ENCODE data around the gene ZMIZ2.
"Not testable (repeated sequence)": the region's sequence is repeated elsewhere in the genome, so short reads cannot be mapped to it uniquely, and the experiment has no call there.

ZMIZ2 gene

DNA sequence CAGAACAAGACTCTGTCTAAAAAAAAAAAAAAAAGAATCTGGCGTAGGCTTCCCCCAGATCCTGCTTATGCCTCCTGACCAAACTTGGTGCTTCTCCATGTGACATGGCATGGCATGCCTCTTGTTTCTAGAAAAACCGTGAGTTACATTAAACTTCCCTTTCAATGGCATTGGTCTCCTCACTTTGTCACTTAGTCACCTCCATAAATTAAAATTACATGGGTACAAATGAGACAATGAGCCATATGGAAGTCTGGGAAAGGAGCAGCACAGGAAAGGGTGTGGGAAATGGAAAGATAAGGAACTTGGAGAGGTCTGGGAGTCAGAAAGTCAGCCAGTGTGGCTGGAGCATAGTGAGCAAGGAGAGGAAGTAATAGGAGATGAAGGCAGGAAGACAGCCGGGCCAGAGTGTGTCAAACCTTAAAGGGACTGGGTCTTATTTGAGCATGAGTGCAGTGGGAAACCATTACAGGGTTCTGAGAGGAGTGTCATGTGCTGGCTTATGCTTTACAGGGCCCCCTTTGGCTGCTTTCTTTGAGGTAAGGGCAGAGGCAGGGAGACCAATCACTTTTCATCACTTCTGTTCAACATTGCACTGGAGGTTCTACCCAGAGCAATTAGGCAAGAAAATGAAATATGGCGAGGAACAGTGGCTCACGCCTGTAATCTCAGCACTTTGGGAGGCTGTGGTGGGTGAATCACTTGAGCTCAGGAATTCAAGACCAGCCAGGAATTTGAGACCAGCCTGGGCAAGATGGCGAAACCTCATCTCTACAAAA lies 21.3 kb upstream of the ZMIZ2 start:
- no peak for DNase-seq (ENCODE audit: low spot score)

DNA sequence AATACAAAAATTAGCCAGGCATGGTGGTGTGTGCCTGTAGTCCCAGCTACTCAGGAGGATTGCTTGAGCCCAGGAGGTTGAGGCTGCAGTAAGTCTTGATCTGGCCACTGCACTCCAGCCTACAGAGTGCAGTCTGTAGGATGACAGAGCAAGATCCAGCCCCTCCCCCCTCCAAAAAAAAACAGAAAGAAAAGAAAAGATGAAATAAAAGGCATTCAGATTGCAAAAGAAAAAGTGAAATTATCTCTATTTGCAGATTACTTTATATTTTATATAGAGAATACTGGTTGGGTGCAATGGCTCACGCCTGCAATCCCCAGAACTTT lies 20.7 kb upstream of the ZMIZ2 start:
- no peak for DNase-seq (ENCODE audit: low spot score)

DNA sequence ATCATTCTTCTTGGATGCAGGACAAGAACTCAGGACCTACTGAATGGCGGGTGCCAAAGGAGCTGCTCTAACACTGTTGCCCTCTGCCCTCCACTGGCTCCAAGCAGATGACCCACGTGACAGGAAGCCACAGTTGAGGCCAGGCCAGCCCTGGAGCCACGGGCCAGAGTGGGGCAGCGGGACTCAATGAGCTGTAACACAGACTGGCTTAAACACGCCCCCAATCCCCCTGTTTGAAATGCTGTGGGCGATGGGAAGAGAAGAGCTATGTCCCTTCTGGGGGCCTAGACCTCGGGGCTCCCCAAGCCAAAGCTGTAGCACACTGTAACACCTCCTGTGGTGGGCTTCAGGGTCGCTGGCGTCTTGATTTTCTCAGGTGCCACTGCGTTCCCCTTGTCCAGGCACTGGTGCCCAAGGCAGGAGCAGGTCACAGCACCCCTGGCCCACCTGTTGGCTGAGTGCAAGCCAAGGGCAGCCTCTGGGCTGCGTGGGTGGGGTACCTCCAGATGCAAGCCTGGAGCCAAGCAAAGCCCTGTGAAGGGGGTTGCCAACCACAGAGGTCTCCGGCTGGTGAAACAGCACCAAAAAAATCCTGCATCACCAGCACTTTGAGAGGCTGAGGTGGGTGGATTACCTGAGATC lies 18.6 kb upstream of the ZMIZ2 start:
- DNase-seq (ENCODE audit: low spot score), result no peak

DNA sequence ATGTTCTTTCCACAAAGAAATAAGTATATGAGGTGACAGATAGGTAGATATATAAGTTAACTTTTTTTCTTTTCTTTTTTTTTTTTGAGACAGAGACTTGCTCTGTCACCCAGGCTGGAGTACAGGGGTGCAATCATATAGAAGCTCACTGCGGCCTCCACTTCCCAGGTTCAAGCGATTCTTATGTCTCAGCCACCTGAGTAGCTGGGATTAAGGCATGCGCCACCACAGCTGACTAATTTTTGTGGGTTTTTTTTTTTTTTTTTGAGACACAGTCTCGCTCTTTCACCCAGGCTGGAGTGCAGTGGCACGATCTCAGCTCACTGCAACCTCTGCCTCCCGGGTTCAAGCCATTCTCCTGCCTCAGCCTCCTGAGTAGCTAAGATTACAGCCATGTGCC lies 15.7 kb upstream of the ZMIZ2 start:
- not testable (repeated sequence) for DNase-seq (ENCODE audit: low spot score)

DNA sequence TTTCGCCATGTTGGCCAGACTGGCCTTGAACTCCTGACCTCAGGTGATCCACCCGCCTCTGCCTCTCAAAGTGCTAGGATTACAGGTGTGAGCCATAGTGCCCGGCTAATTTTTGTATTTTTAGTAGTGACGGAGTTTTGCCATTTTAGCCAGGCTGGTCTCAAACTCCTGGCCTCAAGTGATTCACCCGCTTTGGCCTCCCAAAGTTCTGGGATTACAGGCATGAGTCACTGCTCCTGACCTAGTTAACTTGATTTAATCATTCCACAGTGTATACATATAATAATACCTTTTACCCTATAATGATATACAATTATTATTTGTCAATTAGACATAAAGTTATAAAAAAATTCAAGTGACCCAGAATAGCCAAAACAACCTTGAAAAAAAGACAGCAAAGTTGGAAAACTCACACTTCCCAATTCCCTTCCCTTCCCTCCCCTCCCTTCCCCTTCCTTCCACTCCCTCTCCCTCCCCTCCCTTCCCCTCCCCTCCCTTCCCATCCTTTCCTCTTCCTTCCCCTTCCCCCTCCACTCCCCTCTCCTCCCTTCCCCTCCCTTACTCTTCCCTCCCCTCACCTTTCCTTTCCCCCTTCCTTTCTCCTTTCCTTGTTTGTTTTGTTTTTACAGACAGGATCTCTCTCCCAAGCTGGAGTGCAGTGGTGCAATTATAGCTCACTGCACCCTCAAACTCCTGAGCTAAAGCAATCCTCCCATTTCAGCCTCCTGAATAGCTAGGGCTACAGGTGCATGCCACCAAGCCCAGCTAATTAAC lies 14.8 kb upstream of the ZMIZ2 start:
- DNase-seq (ENCODE audit: low spot score), result no peak

DNA sequence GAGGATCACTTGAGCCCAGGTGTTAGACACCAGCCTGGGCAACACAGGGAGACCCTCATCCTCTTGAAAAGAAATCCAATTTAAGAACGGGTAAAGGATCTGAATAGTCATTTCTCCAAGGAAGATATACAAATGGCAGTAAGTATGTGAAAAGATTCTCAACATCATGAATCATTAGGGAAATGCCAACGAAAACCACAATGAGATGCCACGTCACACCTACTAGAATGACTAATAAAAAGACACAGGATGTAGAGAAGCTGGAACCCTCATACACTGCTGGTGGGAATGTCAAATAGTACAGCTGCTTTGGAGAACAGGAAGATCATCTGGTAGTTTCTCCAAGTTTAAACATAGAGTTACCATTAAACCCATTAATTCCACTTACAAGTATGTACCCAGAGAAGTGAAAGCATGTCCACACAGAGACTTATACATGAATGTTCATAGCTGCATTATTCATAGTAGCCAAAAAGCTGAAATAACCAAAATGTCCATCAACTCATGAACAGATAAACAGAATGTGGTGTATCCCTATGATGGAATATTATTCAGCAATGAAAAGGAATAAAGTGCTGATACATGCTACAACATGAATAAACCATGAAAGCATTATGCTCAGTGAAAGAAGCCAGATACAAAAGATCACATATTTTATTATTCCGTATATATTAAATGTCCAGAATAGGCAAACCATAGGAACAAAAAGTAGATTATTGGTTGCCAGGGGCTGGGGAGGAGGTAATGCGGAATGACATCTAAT lies 13.1 kb upstream of the ZMIZ2 start:
- DNase-seq (ENCODE audit: low spot score), result peak; percentile 77

DNA sequence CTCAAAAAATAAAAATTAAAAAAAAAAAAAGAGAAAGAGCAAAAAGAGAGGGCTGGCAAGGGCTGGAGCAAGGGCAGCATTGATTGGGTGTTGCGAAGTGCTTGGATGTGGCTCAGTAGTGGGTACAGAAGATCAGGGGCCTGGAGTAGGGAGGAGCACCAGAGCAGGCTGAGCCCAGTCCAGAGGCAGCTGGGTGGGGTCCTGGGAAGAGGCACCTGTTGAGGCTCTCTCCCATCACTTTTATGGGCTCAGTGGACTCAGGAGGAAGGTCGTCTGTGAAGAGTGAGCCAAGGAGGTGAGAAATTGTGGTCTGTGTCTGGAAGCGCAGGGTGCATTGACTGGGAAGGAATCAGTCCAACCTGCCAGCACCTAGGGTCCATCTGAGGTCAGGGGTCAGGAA lies 11.8 kb upstream of the ZMIZ2 start:
- DNase-seq (ENCODE audit: low spot score), result no peak

DNA sequence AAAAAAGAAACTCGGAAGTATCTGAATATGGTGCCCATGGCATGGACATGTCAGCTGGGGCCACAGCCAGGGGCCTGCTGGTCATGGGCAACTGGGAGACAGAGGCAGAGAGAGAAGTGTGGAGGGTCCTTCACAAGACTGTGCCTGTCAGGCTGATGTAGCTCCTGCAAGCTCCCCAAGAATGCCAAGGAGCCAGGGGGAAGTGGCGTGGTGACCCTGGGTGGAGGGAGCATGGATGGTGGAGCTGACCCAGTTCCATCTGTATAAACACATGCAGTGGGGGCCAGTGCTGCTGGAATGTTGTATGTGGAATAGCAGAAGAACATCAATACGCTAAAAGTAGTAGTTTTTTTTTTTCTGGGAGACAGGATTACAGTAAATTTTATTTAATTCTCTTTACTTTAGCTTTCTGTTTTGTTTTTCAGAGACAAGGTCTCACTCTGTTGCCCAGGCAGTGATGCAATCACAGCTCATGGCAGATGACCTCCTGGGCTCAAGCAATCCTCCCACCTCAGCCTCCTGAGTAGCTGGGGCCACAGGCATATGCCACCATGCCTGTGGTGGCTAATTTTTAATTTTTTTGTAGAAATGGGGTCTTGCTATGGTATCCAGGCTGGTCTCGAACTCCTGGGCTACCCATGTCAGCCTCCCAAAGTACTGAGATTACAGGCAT lies 10.5 kb upstream of the ZMIZ2 start:
- DNase-seq (ENCODE audit: low spot score), result no peak

DNA sequence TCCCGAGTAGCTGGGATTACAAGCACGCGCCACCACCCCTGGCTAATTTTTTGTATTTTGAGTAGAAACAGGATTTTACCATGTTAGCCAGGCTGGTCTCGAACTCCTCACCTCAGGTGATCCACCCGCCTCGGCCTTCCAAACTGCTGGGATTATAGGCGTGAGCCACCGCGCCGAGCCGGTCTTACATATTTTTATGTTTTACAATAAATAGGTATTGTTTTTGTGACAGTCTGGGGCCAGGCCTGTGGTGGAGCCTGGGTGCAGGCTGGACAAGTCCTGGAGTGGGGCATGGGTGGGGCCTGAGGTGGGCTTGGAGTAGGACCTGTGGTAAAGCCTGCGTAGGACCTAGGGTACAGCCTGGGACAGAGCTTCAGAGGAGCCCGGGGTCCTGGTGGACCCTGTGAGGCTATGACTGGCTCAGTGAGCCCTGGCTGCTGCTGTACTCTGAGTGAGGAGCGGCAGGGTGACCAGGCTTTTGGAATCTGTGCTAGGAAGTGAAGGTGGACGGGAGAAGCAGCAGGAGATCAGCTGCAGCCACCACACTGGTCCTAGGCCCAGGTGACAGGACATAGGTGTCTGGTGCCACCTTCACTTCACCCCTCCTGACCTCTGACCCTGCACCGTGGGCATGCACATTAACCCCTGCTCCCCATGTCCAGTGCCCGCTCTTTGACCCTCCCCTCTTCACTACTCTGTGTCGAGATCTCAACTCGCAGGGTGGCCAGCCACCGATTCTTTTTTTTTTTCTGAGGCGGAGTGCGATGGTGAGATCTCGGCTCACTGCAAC lies 9.6 kb upstream of the ZMIZ2 start:
- DNase-seq (ENCODE audit: low spot score), result no peak

DNA sequence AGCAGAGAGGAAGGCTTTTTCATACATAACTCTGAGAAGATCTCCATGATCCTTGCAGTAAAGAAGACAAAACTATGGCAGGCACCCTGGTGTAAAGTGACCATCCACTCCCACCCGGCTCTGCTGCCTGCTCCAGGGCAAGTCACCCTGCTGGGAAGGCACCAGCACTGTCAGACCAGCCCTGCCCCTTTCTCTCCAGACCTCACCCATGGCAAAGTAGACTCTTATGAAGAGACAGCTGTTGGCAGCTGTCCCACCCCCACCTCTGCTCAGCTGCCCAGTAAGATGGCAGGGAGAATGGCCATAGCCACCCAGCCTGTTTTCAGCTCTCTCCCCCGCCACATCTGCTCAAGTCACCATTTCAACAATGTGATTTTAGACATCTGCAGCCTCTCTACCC lies 8.6 kb upstream of the ZMIZ2 start:
- DNase-seq (ENCODE audit: low spot score), result no peak

DNA sequence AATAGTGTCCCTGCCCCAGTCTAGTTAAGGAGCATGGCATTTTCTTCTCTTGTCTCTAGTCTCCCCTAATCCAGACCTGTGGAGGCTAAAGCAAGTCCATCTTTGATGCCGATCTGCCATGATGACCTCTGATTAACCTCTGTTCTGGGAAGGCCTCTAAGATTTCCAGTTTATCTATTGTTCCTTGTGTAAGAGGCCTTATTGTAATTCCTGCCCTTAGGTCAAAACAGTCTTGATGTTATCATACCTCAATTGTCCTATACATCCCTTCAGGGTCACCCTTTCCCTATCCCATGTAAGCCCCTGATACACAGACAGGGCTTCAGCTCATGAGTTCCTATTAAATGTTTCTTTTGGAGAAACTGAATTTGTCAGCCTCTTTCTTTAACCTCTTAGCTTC lies 4.9 kb upstream of the ZMIZ2 start:
- no peak for DNase-seq (ENCODE audit: low spot score)

DNA sequence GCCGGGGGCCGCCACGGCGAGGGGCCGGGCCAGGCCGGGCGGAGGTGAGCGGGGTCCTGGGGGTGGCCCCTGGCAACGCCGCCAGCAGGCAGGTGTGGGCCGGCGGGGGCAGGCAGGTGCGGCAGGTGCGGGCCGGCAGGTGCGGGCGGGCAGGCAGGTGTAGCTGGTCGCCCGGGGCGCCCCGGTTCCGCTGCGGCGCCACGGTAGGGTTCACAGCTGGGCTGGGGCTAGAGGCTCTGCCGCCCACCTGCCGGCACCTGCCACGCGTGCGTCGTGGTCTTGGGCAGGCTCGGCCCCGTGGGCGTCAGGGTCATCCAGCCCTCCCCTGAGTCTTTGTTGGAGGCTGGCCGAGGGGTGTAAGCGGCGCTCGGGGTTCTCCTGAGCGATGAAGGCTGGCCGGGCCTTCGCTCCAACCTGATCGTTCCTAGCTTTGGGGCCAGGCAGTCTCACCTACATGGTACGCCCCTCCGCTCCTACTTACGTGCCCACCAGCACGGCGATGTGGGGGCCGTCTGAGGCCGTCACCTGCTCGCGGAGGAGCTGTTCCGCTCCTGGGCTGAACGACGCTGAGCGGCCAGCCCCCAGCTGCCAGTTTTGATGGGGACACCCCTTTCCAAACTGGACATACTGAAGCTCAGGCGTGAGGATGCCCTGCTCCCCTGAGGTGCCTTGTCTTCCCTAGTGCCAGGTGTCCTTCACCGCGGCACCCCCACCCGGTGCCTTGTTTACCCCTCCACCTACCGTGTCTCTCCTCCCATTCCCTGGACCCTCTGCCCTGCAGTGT lies 493 bp downstream of the ZMIZ2 start:
- no peak for DNase-seq (ENCODE audit: low spot score)

DNA sequence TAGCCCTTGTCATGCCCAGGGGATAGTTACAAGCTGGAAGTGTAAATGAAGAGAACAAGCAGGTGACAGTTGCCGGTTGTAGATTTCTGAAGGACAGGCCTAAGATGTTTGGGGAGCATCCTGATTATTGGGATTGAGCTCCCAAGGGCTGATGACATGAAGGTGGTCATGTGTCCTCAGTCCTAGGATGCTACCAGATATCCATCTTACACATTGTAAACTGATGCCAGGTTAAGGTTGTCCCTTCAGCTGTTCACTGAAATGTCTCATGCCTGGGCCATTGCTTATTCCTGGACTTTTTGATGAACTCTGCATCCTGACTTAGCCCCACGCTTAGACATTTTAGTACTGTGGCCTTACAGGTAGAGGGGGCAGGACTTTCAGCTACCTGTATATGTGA lies 1.3 kb downstream of the ZMIZ2 start:
- DNase-seq (ENCODE audit: low spot score), result no peak

DNA sequence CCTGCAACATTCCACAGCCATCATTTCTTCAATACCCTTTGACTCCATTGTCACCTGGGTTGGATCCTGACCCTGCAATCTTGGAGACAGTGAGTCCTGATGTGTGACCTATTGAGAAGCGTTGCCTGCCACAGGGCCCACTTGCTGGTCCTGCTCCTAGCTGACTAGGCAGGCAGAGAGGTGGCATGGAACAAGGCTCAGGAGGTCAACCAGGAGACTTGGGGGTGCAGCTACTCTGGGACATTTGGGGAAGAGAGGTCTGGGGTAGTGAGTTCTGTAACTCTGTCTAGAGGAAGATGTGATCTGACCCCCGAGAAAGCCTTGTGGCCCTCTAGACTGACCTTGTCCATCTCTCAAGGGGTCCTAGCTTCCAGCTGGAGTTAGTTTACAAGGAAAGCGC lies 1.8 kb downstream of the ZMIZ2 start:
- DNase-seq (ENCODE audit: low spot score), result no peak

DNA sequence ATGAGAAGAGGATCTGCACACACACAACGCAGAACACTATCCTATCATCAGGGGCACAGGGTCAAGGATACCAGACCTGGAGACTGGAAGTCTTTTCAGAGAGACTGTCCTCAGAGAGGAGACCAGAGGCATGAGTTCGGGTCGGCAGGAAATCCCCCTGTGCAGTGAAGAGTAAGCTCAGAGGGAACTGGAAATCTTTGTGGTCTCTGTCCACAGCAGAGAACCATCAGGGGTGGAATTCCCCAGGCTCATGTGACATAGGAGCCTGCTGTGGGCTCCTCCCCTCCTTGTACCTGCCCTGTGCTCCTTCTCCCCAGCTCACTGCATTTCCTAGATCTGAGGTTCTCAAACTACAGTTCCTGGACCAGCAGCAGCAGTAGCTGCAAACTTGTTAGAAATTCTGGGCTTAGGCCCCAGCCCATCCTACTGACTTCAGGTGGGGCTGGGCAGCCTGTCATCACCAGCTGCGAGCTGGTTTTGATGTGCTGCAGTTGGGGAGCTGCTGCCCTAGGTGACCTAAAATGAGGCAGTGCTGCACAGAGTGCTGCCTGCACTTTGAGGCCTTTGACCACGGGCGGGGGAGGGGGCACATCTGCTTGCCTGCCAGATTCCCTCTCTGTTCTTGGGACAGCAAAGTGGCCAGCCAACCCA lies 2.4 kb downstream of the ZMIZ2 start:
- DNase-seq (ENCODE audit: low spot score), result peak; percentile 73

DNA sequence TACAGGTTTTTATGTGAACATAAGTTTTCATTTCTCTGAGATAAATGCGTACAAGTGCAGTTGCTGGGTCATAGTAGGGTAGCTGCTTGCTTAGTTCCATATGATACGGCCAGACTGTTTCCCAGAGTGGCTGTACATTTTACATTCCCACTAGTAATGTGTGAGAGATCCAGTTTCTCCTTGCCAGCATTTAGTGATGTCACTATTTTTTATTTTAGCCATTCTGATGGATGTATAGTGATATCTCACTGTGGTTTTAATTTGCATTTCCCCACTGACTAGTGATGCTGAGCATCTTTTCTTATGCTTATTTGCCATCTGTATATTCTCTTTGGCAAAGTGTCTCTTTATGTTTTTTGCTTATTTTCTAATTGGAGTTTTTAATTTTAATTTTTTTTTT lies 4.2 kb downstream of the ZMIZ2 start:
- DNase-seq (ENCODE audit: low spot score), result no peak

DNA sequence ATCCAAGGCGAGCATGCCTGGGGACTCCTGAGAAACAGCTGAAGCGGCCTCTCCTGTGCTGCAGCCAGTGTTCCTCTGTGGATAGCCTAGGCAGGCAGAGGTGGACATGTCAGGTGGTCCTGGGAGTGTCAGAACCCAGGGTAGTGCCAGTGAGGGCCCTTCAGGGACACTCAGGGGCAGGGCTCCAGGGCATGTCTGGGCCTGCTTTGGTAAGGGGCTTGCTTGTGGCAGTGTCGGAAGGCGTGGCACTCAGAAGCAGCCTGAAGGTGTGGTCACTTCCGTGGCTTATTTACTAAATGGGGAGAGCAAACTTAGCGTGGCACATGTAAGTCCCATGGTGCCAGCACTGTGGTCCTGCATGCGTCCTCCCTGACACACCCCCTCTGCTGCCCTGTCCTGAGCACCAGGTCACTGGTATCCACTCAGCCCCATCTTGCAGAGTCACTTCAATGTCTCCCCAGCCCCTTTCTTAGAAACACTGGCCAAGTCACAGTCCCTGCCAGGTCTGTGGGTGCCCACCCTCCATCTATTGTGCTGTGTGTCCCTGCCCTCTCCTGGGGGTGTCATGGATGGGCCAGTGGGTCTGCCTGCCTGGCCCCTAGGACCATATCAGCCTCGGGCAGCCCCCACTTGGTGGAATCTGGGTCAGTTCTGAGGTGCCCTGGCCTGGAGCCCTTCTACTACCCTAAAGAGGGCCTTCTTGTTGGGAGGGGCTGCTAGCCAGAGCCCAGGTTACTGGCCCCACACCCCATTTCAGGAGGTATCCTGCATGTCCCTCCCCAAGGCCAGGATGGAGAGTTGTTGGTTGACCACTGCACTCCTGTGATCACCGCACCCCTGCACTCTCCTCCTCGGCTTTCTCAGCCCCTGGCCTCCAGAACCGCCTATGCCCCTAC lies 6.4 kb downstream of the ZMIZ2 start:
- DNase-seq (ENCODE audit: low spot score), result no peak

DNA sequence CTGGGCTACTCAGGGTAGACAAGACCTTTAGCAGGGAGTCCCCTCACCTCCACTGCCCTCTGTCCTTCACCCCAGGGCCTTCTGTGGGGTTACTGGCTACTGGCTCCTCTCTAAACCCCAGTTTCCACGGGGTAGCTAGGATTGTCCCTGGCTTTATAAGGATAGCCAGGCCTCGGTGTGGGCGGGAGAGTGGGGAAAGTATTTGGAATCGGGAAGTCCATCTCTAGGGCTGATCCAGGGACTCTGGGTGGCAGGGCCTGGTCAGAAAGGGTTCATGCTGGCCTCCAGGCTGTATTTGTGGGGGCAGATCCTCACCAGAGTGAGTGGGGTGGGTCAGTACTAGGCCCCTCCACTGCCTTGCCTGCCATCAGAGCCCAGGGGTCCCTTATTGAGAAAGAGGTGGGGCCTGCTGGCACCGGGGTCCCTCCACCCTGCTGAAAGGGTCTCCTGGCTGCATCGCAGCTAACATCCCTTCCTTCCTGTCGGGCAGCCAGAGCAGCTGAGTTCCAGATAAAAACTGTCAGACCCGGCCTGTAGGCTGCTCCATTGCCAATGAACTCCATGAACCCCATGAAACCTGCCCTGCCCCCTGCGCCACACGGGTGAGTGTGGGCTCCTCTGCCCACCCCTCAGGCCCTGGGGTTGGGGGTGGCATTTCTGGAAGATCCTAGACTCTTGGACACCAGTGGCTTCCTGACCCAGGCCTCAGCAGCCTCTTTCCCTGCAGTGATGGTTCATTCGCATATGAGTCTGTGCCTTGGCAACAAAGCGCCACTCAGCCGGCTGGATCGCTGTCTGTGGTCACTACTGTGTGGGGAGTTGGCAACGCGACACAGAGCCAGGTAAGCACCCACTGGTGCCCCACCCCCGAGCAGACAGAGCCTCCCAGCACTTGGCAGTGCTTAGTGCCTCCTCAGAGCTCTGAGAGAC lies 7.3 kb downstream of the ZMIZ2 start:
- DNase-seq (ENCODE audit: low spot score), result no peak

Data from CD4-positive, alpha-beta T cell treated with Interleukin-2 at 100 ng/mL for 4 hours (primary cell).